Measurements from ENCODE around the gene CYB5A.

GRCh38 chr18:74288041-74288440, 3.7 kb downstream of the CYB5A start:
- TF ChIP-seq CTCF (IDR thresholded peaks at IDR 0.05) (no peak), EP300 (IDR thresholded peaks at IDR 0.05; ENCODE audit: low read depth) (no peak), POLR2A (IDR thresholded peaks at IDR 0.05) (no peak)
